Vagina (tissue), 2 donors: Measurements from ENCODE around the gene KCNJ15.

ENCODE experiments used
- POLR2A ChIP-seq, 2 donors: fragments of 450-650 bp; IDR thresholded peaks; one replicate each; pipeline ENCODE4 v1.6.1; 2017; ENCODE audit warnings: antibody characterized with exemption in 2 of 2, mild to moderate bottlenecking in 2 of 2, moderate library complexity in 2 of 2
- TF ChIP-seq, protein P1 (sequence below), 3 experiments: fragments of 450-650 bp in 2 of 3; fragments of 200-600 bp in 1 of 3; sonication (generic) in 1 of 3; IDR thresholded peaks; one replicate each; pipeline ENCODE4 v1.5.1; 2017 to 2019; ENCODE audit warnings: antibody characterized with exemption in 3 of 3, mild to moderate bottlenecking in 2 of 3, moderate library complexity in 2 of 3

DNA sequence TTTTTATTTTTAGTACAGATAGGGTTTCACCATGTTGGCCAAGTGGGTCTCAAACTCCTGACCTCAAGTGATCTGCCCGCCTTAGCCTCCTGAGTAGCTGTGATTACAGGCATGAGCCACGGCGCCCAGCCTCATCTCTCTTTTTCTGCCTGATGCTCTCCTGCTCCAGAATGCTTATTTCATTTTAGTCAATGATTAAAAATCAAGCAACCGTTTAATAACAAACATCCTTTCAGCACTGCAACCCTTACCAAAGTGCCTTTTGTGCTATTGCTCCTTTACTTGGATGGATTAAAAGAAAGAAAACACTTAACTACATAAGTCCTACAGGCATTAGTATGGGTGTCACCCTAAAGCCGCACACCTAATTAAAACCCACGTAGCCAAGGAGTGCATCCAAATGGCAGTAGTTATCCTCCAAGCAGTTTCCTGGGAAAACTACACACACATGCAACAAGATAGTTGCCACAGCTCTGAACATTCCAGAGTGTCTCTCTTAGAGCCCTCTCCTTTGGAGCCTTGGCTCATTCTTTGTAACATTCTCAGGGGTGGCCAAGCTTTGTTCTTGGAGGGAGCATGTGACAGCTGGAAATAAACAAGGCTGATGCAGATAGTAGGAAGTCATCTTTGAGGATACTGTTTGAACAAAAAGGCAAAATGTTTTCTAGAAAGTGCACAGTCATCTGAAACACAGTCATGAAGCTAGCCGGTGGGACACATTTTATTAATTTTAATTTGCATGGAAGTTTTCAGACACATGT is 51.2 kb downstream of the KCNJ15 start:
- TF ChIP-seq, protein P1, sequence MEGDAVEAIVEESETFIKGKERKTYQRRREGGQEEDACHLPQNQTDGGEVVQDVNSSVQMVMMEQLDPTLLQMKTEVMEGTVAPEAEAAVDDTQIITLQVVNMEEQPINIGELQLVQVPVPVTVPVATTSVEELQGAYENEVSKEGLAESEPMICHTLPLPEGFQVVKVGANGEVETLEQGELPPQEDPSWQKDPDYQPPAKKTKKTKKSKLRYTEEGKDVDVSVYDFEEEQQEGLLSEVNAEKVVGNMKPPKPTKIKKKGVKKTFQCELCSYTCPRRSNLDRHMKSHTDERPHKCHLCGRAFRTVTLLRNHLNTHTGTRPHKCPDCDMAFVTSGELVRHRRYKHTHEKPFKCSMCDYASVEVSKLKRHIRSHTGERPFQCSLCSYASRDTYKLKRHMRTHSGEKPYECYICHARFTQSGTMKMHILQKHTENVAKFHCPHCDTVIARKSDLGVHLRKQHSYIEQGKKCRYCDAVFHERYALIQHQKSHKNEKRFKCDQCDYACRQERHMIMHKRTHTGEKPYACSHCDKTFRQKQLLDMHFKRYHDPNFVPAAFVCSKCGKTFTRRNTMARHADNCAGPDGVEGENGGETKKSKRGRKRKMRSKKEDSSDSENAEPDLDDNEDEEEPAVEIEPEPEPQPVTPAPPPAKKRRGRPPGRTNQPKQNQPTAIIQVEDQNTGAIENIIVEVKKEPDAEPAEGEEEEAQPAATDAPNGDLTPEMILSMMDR (IDR thresholded peaks at IDR 0.05), result no peak
- TF ChIP-seq POLR2A (IDR thresholded peaks at IDR 0.05), result no peak
